ENCODE measurements around the gene KCNMB1.

- TF ChIP-seq CTCF (optimal IDR thresholded peaks at IDR 0.05 in 1 of 3, IDR thresholded peaks at IDR 0.05 in 1 of 3, conservative IDR thresholded peaks at IDR 0.05 in 1 of 3; ENCODE audit: extremely low read depth in 1 of 3, insufficient read depth in 2 of 3, low read length in 3 of 3), result no peak
- no peak for TF ChIP-seq EZH2 (IDR thresholded peaks at IDR 0.05; ENCODE audit: low read length)
These were observed 29.6 kb upstream of the KCNMB1 start for GRCh38 chr5:170418736-170419135.
